ENCODE data around the gene COX7A2.

Gene COX7A2

DNA sequence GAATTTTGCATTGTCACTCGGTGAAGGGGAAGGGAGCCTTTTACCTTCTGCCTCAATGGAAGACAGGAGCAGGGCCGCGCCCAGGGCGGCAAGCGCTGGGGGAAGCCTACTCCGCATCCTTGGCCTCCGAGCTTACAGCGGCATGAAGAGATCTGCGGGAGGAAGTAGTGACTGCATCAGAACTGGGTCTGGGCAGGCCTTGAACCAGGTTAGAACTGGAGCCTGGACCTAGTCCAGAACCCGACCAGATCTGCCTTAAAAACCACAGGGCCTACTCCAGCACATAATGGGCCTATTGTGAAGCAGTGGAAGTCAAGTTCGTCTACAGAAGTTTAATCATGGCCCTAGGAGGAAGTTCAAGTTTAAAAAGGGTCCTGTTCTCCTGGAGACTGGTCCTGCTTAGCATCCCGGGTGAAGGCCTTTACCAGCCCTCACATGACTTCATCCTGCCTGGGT lies 40.9 kb downstream of the COX7A2 start:
- no peak for FAIRE-seq

DNA sequence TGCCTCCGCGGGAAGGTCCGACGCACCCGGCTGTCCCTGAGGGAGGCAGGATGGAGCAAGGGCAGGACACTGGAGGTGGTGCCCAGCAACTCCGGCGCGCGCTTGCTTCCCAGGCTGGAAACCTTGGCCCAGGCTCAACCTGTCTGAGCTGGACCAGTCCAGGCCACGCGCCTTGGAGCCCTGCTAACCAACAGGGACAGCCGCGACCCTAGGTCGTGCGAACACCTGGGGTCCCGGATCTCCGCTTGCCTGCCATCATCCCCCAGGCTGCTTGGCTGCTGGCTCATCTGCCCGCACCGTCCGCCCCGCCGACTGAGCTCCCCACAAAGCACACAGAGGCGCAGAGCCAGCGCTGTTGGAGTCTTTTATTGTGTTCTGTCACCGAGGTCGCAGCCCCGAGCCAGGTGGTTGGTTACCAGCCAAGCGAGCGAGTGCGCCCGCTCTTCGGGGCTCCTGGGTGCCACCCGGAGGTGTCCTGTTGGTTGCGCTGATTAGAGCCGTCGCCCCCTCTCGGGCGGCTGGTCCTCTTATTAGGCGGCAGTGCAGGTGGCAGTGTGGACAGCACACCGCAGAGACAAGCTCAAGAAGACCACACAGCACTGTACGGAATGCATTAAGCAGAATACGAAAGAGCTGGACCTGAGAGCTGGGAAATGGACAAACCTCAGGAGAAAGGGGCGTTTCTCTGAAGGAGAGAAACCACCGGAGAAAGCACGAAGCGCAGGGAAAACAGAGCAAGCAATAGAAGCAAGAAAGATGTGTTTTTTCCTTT lies 41.5 kb downstream of the COX7A2 start:
- DNase-seq (ENCODE audit: insufficient read length, low spot score) (no peak), FAIRE-seq (no peak)

More for the DNA sequence above, 40.9 kb downstream of the COX7A2 start:
- no peak for DNase-seq (ENCODE audit: insufficient read length, low spot score)

DNA sequence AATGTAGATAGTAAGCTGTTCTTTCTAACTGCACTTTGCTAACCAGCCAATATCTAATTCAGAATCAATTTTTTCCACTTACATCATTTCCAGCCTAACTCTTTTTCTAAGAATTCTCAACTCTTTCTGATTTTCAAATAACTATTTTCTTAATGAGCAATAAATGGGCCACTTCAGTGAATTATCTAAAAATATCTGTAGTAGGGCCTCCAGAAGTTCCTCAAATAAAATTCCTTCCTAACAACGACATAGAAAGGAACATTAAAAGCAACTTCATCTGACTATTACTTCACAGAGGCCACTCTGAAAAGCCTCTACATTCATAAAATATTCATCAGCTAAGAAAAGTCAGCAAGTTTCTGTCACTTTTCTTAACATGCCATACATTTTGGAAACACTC lies 42.6 kb downstream of the COX7A2 start:
- FAIRE-seq (no peak), DNase-seq (ENCODE audit: insufficient read length, low spot score) (no peak)

DNA sequence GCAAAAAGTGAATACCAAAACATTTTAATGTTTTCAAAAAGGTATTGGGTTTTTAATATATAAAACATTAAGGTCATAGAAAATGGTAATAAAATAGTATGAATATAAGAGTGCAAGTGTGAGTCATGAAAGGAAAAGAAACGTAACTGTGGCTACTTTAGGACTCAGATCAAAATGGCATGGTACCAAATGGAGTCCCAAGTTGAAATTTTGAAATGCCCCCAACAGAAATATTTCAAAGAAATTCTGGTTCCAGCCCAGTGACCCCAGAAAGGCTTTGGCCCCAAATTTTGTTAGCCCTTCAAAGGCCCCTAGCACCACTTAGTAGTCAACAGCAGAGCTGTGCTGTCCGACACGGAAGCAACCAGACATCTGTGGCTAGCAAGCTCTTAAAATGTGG lies 43.7 kb downstream of the COX7A2 start:
- DNase-seq (ENCODE audit: insufficient read length, low spot score) (no peak), FAIRE-seq (no peak)

DNA sequence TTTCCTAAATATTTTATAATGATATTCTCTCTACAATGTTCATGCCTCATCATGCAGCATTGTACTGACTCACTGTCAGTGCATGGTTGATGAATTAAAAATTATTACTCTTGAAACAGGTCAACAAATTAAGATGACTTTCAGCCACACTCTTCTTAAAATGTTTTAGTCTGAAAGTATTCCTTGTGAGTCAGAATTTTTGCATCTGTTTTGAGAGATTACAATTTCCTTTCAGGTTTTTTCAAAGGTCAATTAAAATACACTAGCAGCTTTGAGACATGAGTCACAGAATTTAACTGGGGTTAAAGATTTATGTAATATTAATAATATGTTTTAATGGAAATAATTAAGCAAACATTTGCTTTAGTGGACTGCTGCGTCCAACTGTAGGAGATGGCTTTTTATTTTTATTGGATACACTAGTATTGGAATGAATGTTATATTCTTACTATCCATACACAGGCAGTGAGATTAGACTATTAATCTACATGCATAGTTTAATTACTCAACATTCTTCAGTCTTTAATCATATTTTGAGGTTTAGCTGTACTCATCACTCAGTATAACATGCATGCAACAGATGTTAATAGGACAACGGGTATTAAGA lies 47.4 kb downstream of the COX7A2 start:
- FAIRE-seq (no peak), DNase-seq (ENCODE audit: insufficient read length, low spot score) (no peak)

DNA sequence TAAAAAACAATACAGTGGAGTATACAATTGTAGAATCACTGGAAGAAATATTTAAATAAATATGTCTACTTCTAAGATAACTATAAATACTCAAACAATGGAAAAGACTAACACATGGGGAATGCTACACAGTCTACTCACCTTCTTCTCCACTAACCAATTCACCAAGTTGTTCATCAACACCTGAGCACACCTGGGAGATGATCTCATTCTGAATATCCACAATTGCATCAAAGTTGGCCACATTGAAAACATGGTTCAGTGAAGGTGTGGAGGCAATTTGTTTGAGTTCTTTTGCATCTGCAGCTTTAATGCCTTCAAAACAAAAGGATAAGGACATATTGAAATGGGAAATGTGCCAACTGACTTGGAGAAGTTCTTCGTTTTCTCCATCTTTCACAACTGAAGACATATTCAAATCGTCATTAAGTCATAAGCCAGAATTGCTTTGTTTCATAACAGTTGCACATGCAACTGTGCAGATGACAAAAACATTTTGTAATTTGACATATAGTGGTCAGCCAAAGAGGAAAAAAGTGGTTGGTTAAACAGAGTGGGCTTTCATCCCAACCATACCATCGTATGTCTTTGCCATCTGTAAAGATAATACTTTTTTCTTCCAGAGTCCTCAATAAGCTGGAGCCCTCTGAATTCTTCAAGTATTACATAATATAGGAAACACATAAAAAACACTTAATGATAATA lies 55.2 kb downstream of the COX7A2 start:
- DNase-seq (ENCODE audit: insufficient read length, low spot score), result no peak
- FAIRE-seq, result no peak
